H54 (cell line): ENCODE measurements around the gene TSSK6.
"Not testable (repeated sequence)": the region's sequence is repeated elsewhere in the genome, so short reads cannot be mapped to it uniquely, and the experiment has no call there.

Experiments
- DNase-seq: peaks from one replicate; pipeline ENCODE4 v3.0.0; 2011; ENCODE audit warnings: low spot score, mixed read lengths; ENCODE audit not compliant: insufficient read length
- FAIRE-seq: peaks from 3 replicates; lab custom pipeline; 2011; peaks lifted over from hg19 to GRCh38; lab: Jason Lieb, UNC
- POLR2A ChIP-seq: IDR thresholded peaks from 2 replicates; pipeline ENCODE4 v1.6.1; 2011; ENCODE audit warnings: low read depth, mild to moderate bottlenecking, low read length

The TSSK6 gene

GRCh38 chr19:19486343-19487076 is 28.8 kb downstream of the TSSK6 start:
- no peak for TF ChIP-seq POLR2A
- no peak for DNase-seq
- no peak for FAIRE-seq

GRCh38 chr19:19485998-19486290 is 29.4 kb downstream of the TSSK6 start:
- FAIRE-seq (no peak), DNase-seq (no peak)
- TF ChIP-seq POLR2A, result no peak

GRCh38 chr19:19485161-19485997 is 30.0 kb downstream of the TSSK6 start:
- DNase-seq (no peak), FAIRE-seq (no peak)
- TF ChIP-seq POLR2A, result no peak

- TF ChIP-seq POLR2A, result no peak
- no peak for FAIRE-seq
- DNase-seq, result no peak
Measured at GRCh38 chr19:19482809-19483596, 32.3 kb downstream of the TSSK6 start.

- DNase-seq, result no peak
- no peak for TF ChIP-seq POLR2A
- FAIRE-seq, result no peak
Measured at GRCh38 chr19:19480688-19481087, 34.7 kb downstream of the TSSK6 start.

GRCh38 chr19:19477705-19478383 is 37.5 kb downstream of the TSSK6 start:
- no peak for DNase-seq

GRCh38 chr19:19475849-19476828 is 39.2 kb downstream of the TSSK6 start:
- FAIRE-seq (no peak), DNase-seq (no peak)
- TF ChIP-seq POLR2A, result no peak

More at GRCh38 chr19:19477705-19478383, 37.5 kb downstream of the TSSK6 start:
- no peak for TF ChIP-seq POLR2A
- no peak for FAIRE-seq

- no peak for FAIRE-seq
- no peak for DNase-seq
- TF ChIP-seq POLR2A, result no peak
Measured at GRCh38 chr19:19475015-19475765, 40.2 kb downstream of the TSSK6 start.

GRCh38 chr19:19472106-19472505 is 43.2 kb downstream of the TSSK6 start:
- FAIRE-seq, DNase-seq: not testable (repeated sequence)

GRCh38 chr19:19471682-19472081 is 43.7 kb downstream of the TSSK6 start:
- TF ChIP-seq POLR2A, result no peak
- FAIRE-seq (no peak), DNase-seq (no peak)

- DNase-seq (no peak), FAIRE-seq (no peak)
- no peak for TF ChIP-seq POLR2A
Measured at GRCh38 chr19:19470579-19470978, 44.8 kb downstream of the TSSK6 start.

- no peak for DNase-seq
Measured at GRCh38 chr19:19468424-19469050, 46.8 kb downstream of the TSSK6 start.

More at GRCh38 chr19:19468424-19469050, 46.8 kb downstream of the TSSK6 start:
- FAIRE-seq, result no peak
- TF ChIP-seq POLR2A, result no peak
